Brain microvascular endothelial cell (primary cell): Measurements from ENCODE around the gene SYT2.
"Not testable (repeated sequence)": the region's sequence is repeated elsewhere in the genome, so short reads cannot be mapped to it uniquely, and the experiment has no call there.

Source experiments
- DNase-seq: peaks from one replicate; pipeline ENCODE4 v3.0.0-alpha.2; 2020
- H3K27ac ChIP-seq: fragments of 250-450 bp; sonication (Bioruptor Pico); 2 replicates; pipeline ENCODE4 v1.5.1; 2020; ENCODE audit warnings: mild to moderate bottlenecking, moderate library complexity
- H3K27me3 ChIP-seq: fragments of 250-450 bp; sonication (Bioruptor Pico); replicated peaks from 2 replicates; pipeline ENCODE4 v1.5.1; 2020; ENCODE audit warnings: mild to moderate bottlenecking
- H3K36me3 ChIP-seq: fragments of 250-450 bp; sonication (Bioruptor Pico); replicated peaks from 2 replicates; pipeline ENCODE4 v1.5.1; 2020; ENCODE audit warnings: mild to moderate bottlenecking
- H3K4me3 ChIP-seq: 2 replicates; pipeline ENCODE4 v1.5.1; 2011; ENCODE audit warnings: low read depth, mild to moderate bottlenecking, control low read depth, low read length, moderate library complexity
- in situ Hi-C: cut with HindIII; loops from 2 replicates; pipeline ENCODE4 v1.10.0; 2017; ENCODE audit warnings: low sequenced_read_pairs, low pct_ligation_motif_present
- TF ChIP-seq, protein P1 (sequence below): IDR thresholded peaks from 2 replicates; pipeline ENCODE4 v1.5.1; 2011; ENCODE audit warnings: low read depth, mild to moderate bottlenecking, moderate library complexity, low read length, control low read depth, inconsistent platforms; ENCODE audit errors: missing control alignments

SYT2 gene

GRCh38 chr1:202613571-202613970, 96.7 kb downstream of the SYT2 start:
- Histone ChIP-seq H3K27me3 (no peaks in the 10 kb centered on the region), H3K27ac (no peak overlapping the region), H3K4me3 (no peak overlapping the region), H3K36me3 (no peaks in the 10 kb centered on the region)
- DNase-seq, result no peak
- in situ Hi-C loops, result no loop called here
- TF ChIP-seq, protein P1, sequence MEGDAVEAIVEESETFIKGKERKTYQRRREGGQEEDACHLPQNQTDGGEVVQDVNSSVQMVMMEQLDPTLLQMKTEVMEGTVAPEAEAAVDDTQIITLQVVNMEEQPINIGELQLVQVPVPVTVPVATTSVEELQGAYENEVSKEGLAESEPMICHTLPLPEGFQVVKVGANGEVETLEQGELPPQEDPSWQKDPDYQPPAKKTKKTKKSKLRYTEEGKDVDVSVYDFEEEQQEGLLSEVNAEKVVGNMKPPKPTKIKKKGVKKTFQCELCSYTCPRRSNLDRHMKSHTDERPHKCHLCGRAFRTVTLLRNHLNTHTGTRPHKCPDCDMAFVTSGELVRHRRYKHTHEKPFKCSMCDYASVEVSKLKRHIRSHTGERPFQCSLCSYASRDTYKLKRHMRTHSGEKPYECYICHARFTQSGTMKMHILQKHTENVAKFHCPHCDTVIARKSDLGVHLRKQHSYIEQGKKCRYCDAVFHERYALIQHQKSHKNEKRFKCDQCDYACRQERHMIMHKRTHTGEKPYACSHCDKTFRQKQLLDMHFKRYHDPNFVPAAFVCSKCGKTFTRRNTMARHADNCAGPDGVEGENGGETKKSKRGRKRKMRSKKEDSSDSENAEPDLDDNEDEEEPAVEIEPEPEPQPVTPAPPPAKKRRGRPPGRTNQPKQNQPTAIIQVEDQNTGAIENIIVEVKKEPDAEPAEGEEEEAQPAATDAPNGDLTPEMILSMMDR, result no peak

DNA sequence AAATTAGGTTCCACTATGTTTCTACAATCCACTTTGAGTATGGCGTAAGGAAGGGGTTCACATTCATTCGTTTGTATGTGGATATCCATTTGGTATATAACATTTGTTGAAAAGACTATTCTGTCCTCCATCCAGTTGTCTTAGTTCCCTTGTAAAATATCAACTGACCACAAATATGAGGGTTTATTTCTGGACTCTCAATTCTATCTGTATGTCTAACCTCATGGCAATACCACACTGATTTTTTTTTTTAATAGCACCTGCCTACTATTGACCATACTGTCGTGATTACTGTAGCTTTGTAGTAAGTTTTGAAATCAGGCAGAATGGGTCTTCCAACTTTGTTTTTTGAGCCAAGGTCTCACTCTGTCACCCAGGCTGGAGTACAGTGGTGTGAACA, 98.2 kb downstream of the SYT2 start:
- H3K27me3 ChIP-seq, DNase-seq, H3K27ac ChIP-seq: not testable (repeated sequence)

DNA sequence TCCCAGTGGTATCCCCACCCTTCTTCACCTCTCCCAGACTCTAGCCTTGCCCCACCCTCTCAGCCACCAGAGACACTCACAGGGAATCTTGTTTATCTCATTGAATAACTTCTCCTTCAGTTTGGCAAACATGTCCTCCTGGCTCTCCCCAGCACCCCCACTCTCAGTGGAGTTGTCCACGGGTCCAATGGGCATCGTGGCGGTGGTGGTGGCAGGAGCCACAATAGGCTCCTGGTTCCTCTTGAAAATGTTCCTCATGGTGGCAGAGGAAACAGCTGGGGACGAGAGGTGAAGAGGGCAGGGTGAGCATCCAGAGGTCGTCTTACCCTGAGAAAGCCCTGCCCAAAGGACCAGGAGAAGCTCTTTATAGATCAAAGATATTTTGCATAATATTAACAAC, 104.7 kb downstream of the SYT2 start:
- no peak overlapping the region for H3K4me3 ChIP-seq
- in situ Hi-C loops, result no loop called here
- TF ChIP-seq, protein P1, result no peak
- H3K27ac ChIP-seq, result no peak overlapping the region
- H3K36me3 ChIP-seq, result no peaks in the 10 kb centered on the region
- no peaks in the 10 kb centered on the region for H3K27me3 ChIP-seq
- DNase-seq, result no peak

More for the DNA sequence above, 98.2 kb downstream of the SYT2 start:
- H3K4me3 ChIP-seq, in situ Hi-C loops, H3K36me3 ChIP-seq: not testable (repeated sequence)

DNA sequence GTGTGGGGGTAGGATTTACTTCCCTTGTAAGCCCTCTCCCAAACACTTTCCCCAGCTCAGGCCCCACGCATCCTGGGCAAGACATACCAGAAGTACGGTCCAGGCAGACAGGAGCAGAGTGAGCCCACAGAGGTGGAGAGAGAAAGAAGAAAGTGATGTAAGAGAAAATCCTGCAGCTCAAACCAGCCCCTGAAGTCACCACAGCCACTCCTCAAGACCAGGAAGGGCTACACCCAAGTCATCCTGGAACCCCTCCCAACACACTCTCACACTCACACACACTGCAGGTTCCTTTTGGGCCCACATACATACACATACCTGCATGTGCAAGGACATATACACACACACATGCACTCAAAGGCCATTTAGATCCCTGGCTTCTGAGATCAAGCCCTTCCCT, 106.8 kb downstream of the SYT2 start:
- Histone ChIP-seq H3K36me3 (no peaks in the 10 kb centered on the region), H3K4me3 (no peak overlapping the region), H3K27ac (no peak overlapping the region), H3K27me3 (no peaks in the 10 kb centered on the region)
- in situ Hi-C loops, result no loop called here
- TF ChIP-seq, protein P1, result no peak
- no peak for DNase-seq

GRCh38 chr1:202600432-202601041, 109.7 kb downstream of the SYT2 start:
- H3K27ac ChIP-seq, result no peak overlapping the region
- TF ChIP-seq, protein P1, result no peak
- no peaks in the 10 kb centered on the region for H3K27me3 ChIP-seq
- no peaks in the 10 kb centered on the region for H3K36me3 ChIP-seq
- no peak overlapping the region for H3K4me3 ChIP-seq
- DNase-seq, result no peak
- in situ Hi-C loops, result no loop called here

GRCh38 chr1:202599669-202600431, 110.4 kb downstream of the SYT2 start:
- no peaks in the 10 kb centered on the region for H3K27me3 ChIP-seq
- in situ Hi-C loops, result no loop called here
- TF ChIP-seq, protein P1, result peak; percentile 95

More at GRCh38 chr1:202599669-202600431, 110.4 kb downstream of the SYT2 start:
- Histone ChIP-seq H3K36me3 (no peaks in the 10 kb centered on the region), H3K27ac (no peak overlapping the region), H3K4me3 (no peak overlapping the region)
- DNase-seq, result peak; percentile 68
